H9 (cell line): ENCODE measurements around the gene ADAMTS15. TPM values are rescaled to one million over a fixed set of nuclear protein-coding genes. Genes with fewer than 3 reads are reported as not detected.

ENCODE experiments used
- DNase-seq: peaks from one replicate; pipeline ENCODE4 v3.0.0-alpha.2; 2017
- H2AFZ ChIP-seq: one replicate; pipeline ENCODE4 v1.6.1; 2013; ENCODE audit warnings: mild to moderate bottlenecking, low read length, control low read depth, moderate library complexity
- H2AK5ac ChIP-seq: 2 replicates; pipeline ENCODE4 v1.6.1; 2013; ENCODE audit warnings: low read length, control low read depth, mixed read lengths; ENCODE audit not compliant: insufficient read length
- H2BK120ac ChIP-seq: one replicate; pipeline ENCODE4 v1.6.1; 2013; ENCODE audit warnings: low read depth, mild to moderate bottlenecking, low read length, control low read depth, inconsistent platforms; ENCODE audit not compliant: poor library complexity, severe bottlenecking
- H2BK12ac ChIP-seq: 2 replicates; pipeline ENCODE4 v1.6.1; 2013; ENCODE audit warnings: low read length, control low read depth, mixed read lengths, low read depth; ENCODE audit not compliant: insufficient read length
- H2BK15ac ChIP-seq: 2 replicates; pipeline ENCODE4 v1.6.1; 2013; ENCODE audit warnings: low read depth, low read length, control low read depth
- H2BK20ac ChIP-seq: one replicate; pipeline ENCODE4 v1.6.1; 2013; ENCODE audit warnings: low read depth, mild to moderate bottlenecking, low read length, control low read depth, inconsistent platforms; ENCODE audit not compliant: poor library complexity, severe bottlenecking
- H2BK5ac ChIP-seq: 2 replicates; pipeline ENCODE4 v1.6.1; 2013; ENCODE audit warnings: low read length, control low read depth, mixed read lengths; ENCODE audit not compliant: insufficient read length
- H3K14ac ChIP-seq: 2 replicates; pipeline ENCODE4 v1.6.1; 2013; ENCODE audit warnings: low read length, control low read depth; ENCODE audit not compliant: insufficient read depth
- H3K18ac ChIP-seq: 2 replicates; pipeline ENCODE4 v1.6.1; 2013; ENCODE audit warnings: low read depth, mild to moderate bottlenecking, mixed read lengths, low read length, control low read depth; ENCODE audit not compliant: insufficient read length
- H3K23ac ChIP-seq: 2 replicates; pipeline ENCODE4 v1.6.1; 2013; ENCODE audit warnings: low read length, control low read depth, mixed read lengths, low read depth; ENCODE audit not compliant: insufficient read length
- H3K23me2 ChIP-seq: 2 replicates; pipeline ENCODE4 v1.6.1; 2013; ENCODE audit warnings: low read depth, mild to moderate bottlenecking, mixed read lengths, low read length, control low read depth; ENCODE audit not compliant: insufficient read length, poor library complexity, severe bottlenecking
- H3K27ac ChIP-seq: 2 replicates; pipeline ENCODE4 v1.5.1; 2013; ENCODE audit warnings: low read length, control low read depth, mixed read lengths, low read depth; ENCODE audit not compliant: insufficient read length
- H3K27me3 ChIP-seq: 2 replicates; pipeline ENCODE4 v1.6.1; 2013; ENCODE audit warnings: low read length, control low read depth, inconsistent platforms; ENCODE audit not compliant: insufficient read depth
- H3K4ac ChIP-seq: 2 replicates; pipeline ENCODE4 v1.6.1; 2013; ENCODE audit warnings: low read depth, mild to moderate bottlenecking, control low read depth, inconsistent platforms, low read length, moderate library complexity
- H3K4me1 ChIP-seq: 2 replicates; pipeline ENCODE4 v1.6.1; 2013; ENCODE audit warnings: low read length, control low read depth, inconsistent platforms; ENCODE audit not compliant: insufficient read depth
- H3K4me2 ChIP-seq: 2 replicates; pipeline ENCODE4 v1.6.1; 2013; ENCODE audit warnings: low read length, control low read depth, mixed read lengths; ENCODE audit not compliant: insufficient read length, insufficient read depth
- H3K56ac ChIP-seq: 2 replicates; pipeline ENCODE4 v1.6.1; 2013; ENCODE audit warnings: low read depth, mild to moderate bottlenecking, mixed read lengths, low read length, control low read depth; ENCODE audit not compliant: insufficient read length
- H3K79me1 ChIP-seq: 2 replicates; pipeline ENCODE4 v1.6.1; 2013; ENCODE audit warnings: low read depth, mild to moderate bottlenecking, moderate library complexity, low read length, control low read depth, inconsistent platforms; ENCODE audit not compliant: insufficient read depth, poor library complexity, severe bottlenecking
- H3K79me2 ChIP-seq: 2 replicates; pipeline ENCODE4 v1.6.1; 2013; ENCODE audit warnings: low read length, control low read depth, inconsistent platforms; ENCODE audit not compliant: insufficient read depth
- H3K9ac ChIP-seq: 2 replicates; pipeline ENCODE4 v1.6.1; 2013; ENCODE audit warnings: low read length, control low read depth, mixed read lengths; ENCODE audit not compliant: insufficient read length; ENCODE audit errors: extremely low read depth
- H3K9me3 ChIP-seq: one replicate; pipeline ENCODE4 v1.6.1; 2013; ENCODE audit warnings: low read depth, low read length, inconsistent platforms; ENCODE audit not compliant: control insufficient read depth
- H3T11ph ChIP-seq: one replicate; pipeline ENCODE4 v1.6.1; 2013; ENCODE audit warnings: mild to moderate bottlenecking, low read length, control low read depth, inconsistent platforms
- H4K20me1 ChIP-seq: one replicate; pipeline ENCODE4 v1.6.1; 2013; ENCODE audit not compliant: control insufficient read depth, insufficient read length, insufficient read depth
- H4K5ac ChIP-seq: 2 replicates; pipeline ENCODE4 v1.6.1; 2013; ENCODE audit warnings: low read depth, mild to moderate bottlenecking, mixed read lengths, low read length, control low read depth; ENCODE audit not compliant: insufficient read length
- H4K8ac ChIP-seq: replicated peaks from 2 replicates; pipeline ENCODE4 v1.6.1; 2013; ENCODE audit warnings: low read length, control low read depth, mixed read lengths, low read depth; ENCODE audit not compliant: insufficient read length
- H4K91ac ChIP-seq: 2 replicates; pipeline ENCODE4 v1.6.1; 2013; ENCODE audit warnings: low read depth, mild to moderate bottlenecking, moderate library complexity, mixed read lengths, low read length, control low read depth; ENCODE audit not compliant: insufficient read length
- H3K27ac Mint-ChIP-seq, 3 experiments: 2 replicates in 2 of 3; 3 replicates in 1 of 3; pipeline ENCODE4 v1.8.0; 2020 to 2021; ENCODE audit warnings: mixed read lengths in 3 of 3, mild to moderate bottlenecking in 1 of 3, moderate library complexity in 1 of 3
- H3K27me3 Mint-ChIP-seq: 2 replicates; pipeline ENCODE4 v1.8.0; 2021; ENCODE audit warnings: low read depth, mild to moderate bottlenecking, moderate library complexity, mixed read lengths
- H3K36me3 Mint-ChIP-seq, 3 experiments: 2 replicates in 2 of 3; 3 replicates in 1 of 3; pipeline ENCODE4 v1.8.0; 2020 to 2021; ENCODE audit warnings: low read depth in 3 of 3, mixed read lengths in 3 of 3; ENCODE audit not compliant: insufficient read depth in 1 of 3
- H3K4me1 Mint-ChIP-seq, 2 experiments: 2 replicates each; pipeline ENCODE4 v1.8.0; 2020; ENCODE audit warnings: mixed read lengths in 2 of 2
- H3K4me3 Mint-ChIP-seq, 2 experiments: 2 replicates in 1 of 2; 3 replicates in 1 of 2; pipeline ENCODE4 v1.8.0; 2020 to 2021; ENCODE audit warnings: mild to moderate bottlenecking in 2 of 2, mixed read lengths in 2 of 2, moderate library complexity in 1 of 2
- H3K9me3 Mint-ChIP-seq, 2 experiments: 2 replicates in 1 of 2; 3 replicates in 1 of 2; pipeline ENCODE4 v1.8.0; 2020; ENCODE audit warnings: mild to moderate bottlenecking in 2 of 2, mixed read lengths in 2 of 2, moderate library complexity in 1 of 2
- CTCF ChIP-seq: fragments of 200-600 bp; sonication (generic); conservative IDR thresholded peaks from 3 replicates; pipeline ENCODE4 v1.8.0; 2021; ENCODE audit warnings: antibody characterized with exemption, mild to moderate bottlenecking
- WGBS: extraction: QIAGEN DNeasy Blood & Tissue Kit; methylation state at CpG from one replicate; pipeline ENCODE4 v1.1.7; 2013; ENCODE audit warnings: missing lambda C conversion rate, low lambda C conversion rate, mixed read lengths; ENCODE audit not compliant: insufficient read length; ENCODE audit errors: extremely low coverage; 5-methylcytosine and 5-hydroxymethylcytosine counted together
- total RNA-seq: library from RNA; stranded (reverse); gene quantifications from 2 replicates; pipeline ENCODE4 v1.2.1, GENCODE V29; 2021

ADAMTS15 gene
- total RNA-seq, 1 experiment from 2014 or later, result 1.3 TPM

DNA sequence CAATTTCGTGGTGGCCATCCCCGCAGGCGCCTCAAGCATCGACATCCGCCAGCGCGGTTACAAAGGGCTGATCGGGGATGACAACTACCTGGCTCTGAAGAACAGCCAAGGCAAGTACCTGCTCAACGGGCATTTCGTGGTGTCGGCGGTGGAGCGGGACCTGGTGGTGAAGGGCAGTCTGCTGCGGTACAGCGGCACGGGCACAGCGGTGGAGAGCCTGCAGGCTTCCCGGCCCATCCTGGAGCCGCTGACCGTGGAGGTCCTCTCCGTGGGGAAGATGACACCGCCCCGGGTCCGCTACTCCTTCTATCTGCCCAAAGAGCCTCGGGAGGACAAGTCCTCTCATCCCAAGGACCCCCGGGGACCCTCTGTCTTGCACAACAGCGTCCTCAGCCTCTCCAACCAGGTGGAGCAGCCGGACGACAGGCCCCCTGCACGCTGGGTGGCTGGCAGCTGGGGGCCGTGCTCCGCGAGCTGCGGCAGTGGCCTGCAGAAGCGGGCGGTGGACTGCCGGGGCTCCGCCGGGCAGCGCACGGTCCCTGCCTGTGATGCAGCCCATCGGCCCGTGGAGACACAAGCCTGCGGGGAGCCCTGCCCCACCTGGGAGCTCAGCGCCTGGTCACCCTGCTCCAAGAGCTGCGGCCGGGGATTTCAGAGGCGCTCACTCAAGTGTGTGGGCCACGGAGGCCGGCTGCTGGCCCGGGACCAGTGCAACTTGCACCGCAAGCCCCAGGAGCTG lies 24.8 kb downstream of the ADAMTS15 start:
- no peak overlapping the region for H2BK12ac ChIP-seq
- TF ChIP-seq CTCF, result no peak
- no peak overlapping the region for H2BK120ac ChIP-seq
- H3K4me2 ChIP-seq, result no peak overlapping the region
- Mint-ChIP-seq H3K9me3 (no peaks in the 10 kb centered on the region), H3K27ac (no peak overlapping the region), H3K27me3 (no peaks in the 10 kb centered on the region; the same call in 1 of the 2 replicates), H3K4me3 (no peak overlapping the region), H3K4me1 (peaks cover 3 to 4% of the 10 kb centered on the region in 2 experiments; a peak in 2 of 4 replicates), H3K36me3 (no peaks in the 10 kb centered on the region)
- no peaks in the 10 kb centered on the region for H3K9me3 ChIP-seq
- no peak overlapping the region for H3K23ac ChIP-seq
- H3K18ac ChIP-seq, result no peak overlapping the region
- no peak overlapping the region for H3T11ph ChIP-seq
- H4K5ac ChIP-seq, result no peak overlapping the region
- H3K23me2 ChIP-seq, result no peaks in the 10 kb centered on the region
- DNase-seq, result no peak
- H3K79me2 ChIP-seq, result no peaks in the 10 kb centered on the region
- no peak overlapping the region for H3K27ac ChIP-seq
- no peak overlapping the region for H2BK15ac ChIP-seq
- H3K9ac ChIP-seq, result no peak overlapping the region
- H2BK5ac ChIP-seq, result no peak overlapping the region
- H4K91ac ChIP-seq, result no peak overlapping the region
- no peak overlapping the region; the same call in 1 of the 2 replicates for H3K14ac ChIP-seq
- H2AK5ac ChIP-seq, result no peak overlapping the region
- WGBS, result no CpG with 5 or more reads among the region's 52 CpGs
- H3K4ac ChIP-seq, result no peak overlapping the region
- H3K56ac ChIP-seq, result no peak overlapping the region
- no peaks in the 10 kb centered on the region for H4K20me1 ChIP-seq
- H2AFZ ChIP-seq, result no peak overlapping the region
- H3K79me1 ChIP-seq, result no peaks in the 10 kb centered on the region
- H3K27me3 ChIP-seq, result no peaks in the 10 kb centered on the region
- H3K4me1 ChIP-seq, result no peaks in the 10 kb centered on the region; the same call in 1 of the 2 replicates
- H2BK20ac ChIP-seq, result no peak overlapping the region
- H4K8ac ChIP-seq, result no peak overlapping the region
